Endothelial cell of umbilical vein (primary cell): Measurements from ENCODE around the gene PTRHD1. TPM values are rescaled to one million over a fixed set of nuclear protein-coding genes. Genes with fewer than 3 reads are reported as not detected.

Source experiments
- BruUV-seq: library from RNA; stranded (reverse); fragments of 400-500 nt; replicated peaks from 2 replicates; lab custom pipeline; 2021; lab: Mats Ljungman, UMichigan
- CTCF ChIA-PET: fragments of 300-600, 350-600 bp; sonication (Branson Sonifier 250); formaldehyde crosslinking; loops from one replicate; lab custom pipeline; 2021; ENCODE audit warnings: antibody characterized with exemption, inconsistent platforms; lab: Charles Lee
- POLR2A ChIA-PET: fragments of 300-600, 350-600 bp; sonication (Branson Sonifier 250); formaldehyde crosslinking; loops from one replicate; lab custom pipeline; 2021; ENCODE audit warnings: antibody characterized with exemption, inconsistent platforms; lab: Charles Lee
- DNase-seq: peaks from one replicate; pipeline ENCODE4 v3.0.0-alpha.2; 2011; ENCODE audit warnings: low read depth, low spot score
- FAIRE-seq: peaks from 2 replicates; lab custom pipeline; 2011; peaks lifted over from hg19 to GRCh38; lab: Jason Lieb, UNC
- H2AFZ ChIP-seq: 2 replicates; pipeline ENCODE4 v1.6.0; 2012; ENCODE audit warnings: low read depth, low read length, control low read depth, inconsistent platforms
- H3K27ac ChIP-seq: 2 replicates; pipeline ENCODE4 v1.5.1; 2011; ENCODE audit warnings: low read depth, mild to moderate bottlenecking, control low read depth, low read length, moderate library complexity; ENCODE audit not compliant: insufficient read depth
- H3K27me3 ChIP-seq, 2 experiments: 2 replicates each; pipeline versions ENCODE4 v1.6.0 to v1.6.1; 2011; ENCODE audit warnings: low read length in 2 of 2, mixed read lengths in 1 of 2; ENCODE audit not compliant: control insufficient read depth in 2 of 2, insufficient read depth in 2 of 2
- H3K36me3 ChIP-seq, 2 experiments: 2 replicates in 1 of 2; 3 replicates in 1 of 2; pipeline ENCODE4 v1.5.1; 2011; ENCODE audit warnings: low read length in 2 of 2, mild to moderate bottlenecking in 1 of 2, moderate library complexity in 1 of 2; ENCODE audit not compliant: control insufficient read depth in 2 of 2, insufficient read depth in 2 of 2; ENCODE audit errors: extremely low read depth in 1 of 2
- H3K4me1 ChIP-seq: 3 replicates; pipeline ENCODE4 v1.5.1; 2011; ENCODE audit warnings: mild to moderate bottlenecking, low read length; ENCODE audit not compliant: control insufficient read depth, insufficient read depth; ENCODE audit errors: extremely low read depth
- H3K4me2 ChIP-seq: 2 replicates; pipeline ENCODE4 v1.6.1; 2011; ENCODE audit warnings: low read length, control low read depth, mixed read lengths; ENCODE audit not compliant: insufficient read depth
- H3K4me3 ChIP-seq, 3 experiments: fragments of 200-600 bp in 1 of 3; sonication (generic), shearing (Covaris generic) in 1 of 3; replicated peaks in 1 of 3; 2 replicates each; pipeline ENCODE4 v1.5.1; 2011 to 2016; ENCODE audit warnings: control low read depth in 3 of 3, low read length in 3 of 3, mild to moderate bottlenecking in 2 of 3, inconsistent platforms in 1 of 3, low read depth in 1 of 3, moderate library complexity in 1 of 3; ENCODE audit not compliant: insufficient read depth in 1 of 3
- H3K79me2 ChIP-seq: 2 replicates; pipeline ENCODE4 v1.6.0; 2012; ENCODE audit warnings: low read length, inconsistent platforms; ENCODE audit not compliant: control insufficient read depth, insufficient read depth
- H3K9ac ChIP-seq: replicated peaks from 2 replicates; pipeline ENCODE3; 2011; ENCODE audit warnings: low read length, control low read depth; ENCODE audit not compliant: insufficient read depth; ENCODE audit errors: extremely low read depth
- H3K9me1 ChIP-seq: replicated peaks from 3 replicates; pipeline ENCODE4 v1.6.0; 2011; ENCODE audit warnings: mild to moderate bottlenecking, low read length; ENCODE audit not compliant: control insufficient read depth, insufficient read depth; ENCODE audit errors: extremely low read depth
- H3K9me3 ChIP-seq: replicated peaks from 2 replicates; pipeline ENCODE4 v1.5.1; 2012; ENCODE audit warnings: low read length, inconsistent platforms; ENCODE audit not compliant: control insufficient read depth, insufficient read depth
- H4K20me1 ChIP-seq: replicated peaks from 2 replicates; pipeline ENCODE3; 2011; ENCODE audit warnings: mild to moderate bottlenecking, low read length; ENCODE audit not compliant: control insufficient read depth, insufficient read depth; ENCODE audit errors: extremely low read depth
- CTCF ChIP-seq, 2 donors: IDR thresholded peaks; 1 replicate in 1 of 2; 2 replicates in 1 of 2; pipeline ENCODE4 v1.5.1; 2011; ENCODE audit warnings: low read length in 2 of 2, mild to moderate bottlenecking in 2 of 2, moderate library complexity in 2 of 2, control low read depth in 1 of 2, inconsistent platforms in 1 of 2, low read depth in 1 of 2; ENCODE audit not compliant: insufficient read depth in 1 of 2; ENCODE audit errors: extremely low read depth in 1 of 2
- EZH2 ChIP-seq: IDR thresholded peaks from 2 replicates; pipeline ENCODE4 v1.6.1; 2012; ENCODE audit warnings: borderline replicate concordance, low read depth, mild to moderate bottlenecking, moderate library complexity, low read length, inconsistent platforms; ENCODE audit not compliant: severe bottlenecking
- FOS ChIP-seq: IDR thresholded peaks from 2 replicates; pipeline ENCODE4 v1.6.1; 2011; ENCODE audit warnings: mild to moderate bottlenecking, low read length, moderate library complexity, borderline replicate concordance; ENCODE audit not compliant: insufficient read depth
- GATA2 ChIP-seq: IDR thresholded peaks from 2 replicates; pipeline ENCODE4 v1.7.0; 2011; ENCODE audit warnings: low read depth, mild to moderate bottlenecking, moderate library complexity, mixed read lengths, low read length; ENCODE audit not compliant: insufficient read length, insufficient read depth
- JUN ChIP-seq: IDR thresholded peaks from 2 replicates; pipeline ENCODE4 v1.6.1; 2011; ENCODE audit warnings: borderline replicate concordance, low read depth; ENCODE audit not compliant: insufficient read length, insufficient read depth
- MAX ChIP-seq: IDR thresholded peaks from 2 replicates; pipeline ENCODE4 v1.6.1; 2011; ENCODE audit not compliant: insufficient read depth, insufficient read length
- MYC ChIP-seq: IDR thresholded peaks from one replicate; pipeline ENCODE4 v1.6.1; 2011; ENCODE audit warnings: mild to moderate bottlenecking, low read depth, low read length
- POLR2A ChIP-seq: IDR thresholded peaks from 2 replicates; pipeline ENCODE4 v1.6.1; 2012; ENCODE audit warnings: low read depth, mild to moderate bottlenecking, control low read depth, low read length
- POLR2AphosphoS5 ChIP-seq: IDR thresholded peaks from 2 replicates; pipeline ENCODE4 v1.6.1; 2012; ENCODE audit warnings: low read depth, mild to moderate bottlenecking, control low read depth, low read length, moderate library complexity; ENCODE audit not compliant: insufficient read depth
- dilution Hi-C: fragments of 300-500 bp; cut with MboI; formaldehyde crosslinking; loops from one replicate; pipeline ENCODE4 v1.15.0; 2019; ENCODE audit warnings: low sequenced_read_pairs; ENCODE audit not compliant: extremely low pct_ligation_motif_present
- intact Hi-C: fragments of 100-400 bp; cut with micrococcal nuclease; formaldehyde crosslinking; loops from one replicate; pipeline ENCODE4 v1.10.0; 2022
- polyA plus RNA-seq, 4 experiments: library from polyadenylated mRNA; depleted of rRNA in 3 of 4; stranded (reverse) in 3 of 4; unstranded in 1 of 4; fragments of >200 nt; gene quantifications; 2 replicates each; pipeline versions ENCODE4 v1.2.1 to v1.2.3, GENCODE V29; 2011 to 2012; ENCODE audit warnings: missing spikeins in 1 of 4
- total RNA-seq: library from RNA; stranded (reverse); gene quantifications from 2 replicates; pipeline ENCODE4 v1.2.3, GENCODE V29; 2021

PTRHD1 gene
- total and polyA plus RNA-seq, 2 donors (not counting 3 experiments of a cell fraction or from before 2014, with no cell fraction given), result 41.1 to 68.8 TPM

DNA sequence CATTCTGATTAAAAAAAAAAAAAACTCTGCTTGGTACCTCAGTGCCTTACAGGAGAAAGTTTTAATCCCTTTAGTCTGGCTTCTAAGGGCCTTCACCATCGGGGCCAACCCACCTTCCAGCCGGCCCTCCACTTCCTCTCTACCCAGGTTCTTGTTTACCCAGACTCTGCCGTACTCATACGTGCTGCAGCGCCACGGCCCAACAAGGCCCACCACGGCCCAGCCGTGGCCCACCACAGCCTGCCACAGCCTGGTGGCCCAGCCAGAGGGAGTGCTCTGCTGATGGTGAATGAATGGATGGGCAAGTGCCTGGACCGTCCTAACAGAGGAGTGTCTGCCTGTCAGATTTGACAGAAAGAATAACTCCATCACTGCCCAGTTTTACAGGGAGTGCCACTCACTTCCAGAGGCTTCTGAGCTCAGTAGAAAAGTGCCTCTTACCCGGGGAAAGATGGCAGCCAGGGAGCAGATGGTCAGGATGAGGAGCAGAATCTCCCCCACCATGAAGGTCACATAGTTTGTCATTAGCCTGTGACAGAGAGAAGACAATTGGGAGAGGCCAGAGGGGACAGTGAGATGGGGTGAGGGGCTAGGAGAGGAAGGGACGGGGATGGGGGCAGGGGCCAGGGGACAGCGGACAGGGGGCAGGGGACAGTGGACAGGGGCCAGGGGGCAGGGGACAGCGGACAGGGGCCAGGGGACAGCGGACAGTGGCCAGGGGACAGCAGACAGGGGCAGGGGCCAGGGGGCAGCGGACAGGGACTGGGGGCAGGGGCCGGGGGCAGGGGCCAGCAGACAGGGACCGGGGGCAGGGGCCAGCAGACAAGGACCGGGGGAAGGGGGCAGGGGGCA lies 38.3 kb upstream of the PTRHD1 start:
- H3K4me3 ChIP-seq, result no peak overlapping the region
- H3K27ac ChIP-seq, result no peak overlapping the region
- no peaks in the 10 kb centered on the region for H3K9me3 ChIP-seq
- FAIRE-seq (no peak), DNase-seq (no peak)
- no peaks in the 10 kb centered on the region for H4K20me1 ChIP-seq
- BruUV-seq, result no TSS peak
- H2AFZ ChIP-seq, result no peak overlapping the region
- TF ChIP-seq CTCF (IDR thresholded peaks at IDR 0.05; ENCODE audit: extremely low read depth in 1 of 2, insufficient read depth in 1 of 2, low read depth in 1 of 2, low read length in 2 of 2) (no peak), JUN (no peak), FOS (no peak)
- POLR2A ChIA-PET, result no interaction called here
- H3K4me1 ChIP-seq, result peaks cover 11% of the 10 kb centered on the region
- H3K9ac ChIP-seq, result no peak overlapping the region
- no peaks in the 10 kb centered on the region for H3K79me2 ChIP-seq
- no peaks in the 10 kb centered on the region for H3K27me3 ChIP-seq
- intact Hi-C loops (no loop called here), dilution Hi-C loops (no loop called here)
- H3K36me3 ChIP-seq, result peaks cover 0 to 3% of the 10 kb centered on the region in 2 experiments
- no peak overlapping the region for H3K4me2 ChIP-seq
- H3K9me1 ChIP-seq, result no peaks in the 10 kb centered on the region
- CTCF ChIA-PET, result interaction anchor here (1.2 to 6.2 kb wide), 6 partner anchors 141 to 421 kb away, joined by 3 to 198 read pairs (median 8); no protein-coding TSS in a partner anchor

GRCh38 chr2:24830786-24831185 lies 37.6 kb upstream of the PTRHD1 start:
- no peaks in the 10 kb centered on the region for H3K79me2 ChIP-seq
- BruUV-seq, result no TSS peak
- no peaks in the 10 kb centered on the region for H4K20me1 ChIP-seq
- H3K27me3 ChIP-seq, result no peaks in the 10 kb centered on the region
- no peaks in the 10 kb centered on the region for H3K9me1 ChIP-seq
- H3K9ac ChIP-seq, result no peak overlapping the region
- TF ChIP-seq POLR2A, result no peak
- no peak for TF ChIP-seq MYC
- no peak for TF ChIP-seq CTCF (IDR thresholded peaks at IDR 0.05; ENCODE audit: extremely low read depth in 1 of 2, insufficient read depth in 1 of 2, low read depth in 1 of 2, low read length in 2 of 2)
- TF ChIP-seq GATA2, result no peak
- TF ChIP-seq POLR2AphosphoS5, result no peak
- no peak for TF ChIP-seq MAX
- TF ChIP-seq JUN, result no peak
- no peak for TF ChIP-seq EZH2
- no peak for TF ChIP-seq FOS
- dilution Hi-C loops, result no loop called here
- no peak overlapping the region for H3K4me3 ChIP-seq
- ChIA-PET POLR2A (no interaction called here), CTCF (interaction anchor here (0.6 to 6.2 kb wide), 13 partner anchors 139 to 420 kb away, joined by 3 to 198 read pairs (median 5); partner anchors contain the start of gene POMC)
- no peak overlapping the region for H3K27ac ChIP-seq
- FAIRE-seq, result no peak
- no peak overlapping the region for H3K4me2 ChIP-seq
- H3K36me3 ChIP-seq, result peaks cover 0 to 3% of the 10 kb centered on the region in 2 experiments
- intact Hi-C loops, result no loop called here
- no peak overlapping the region for H2AFZ ChIP-seq
- H3K4me1 ChIP-seq, result peaks cover 17% of the 10 kb centered on the region
- DNase-seq, result no peak
- no peaks in the 10 kb centered on the region for H3K9me3 ChIP-seq
